DOHH2 (cell line): ENCODE results near the gene CASP6.
A peak's percentile ranks its signal among the peaks of the same experiment; 100 is the strongest.

Experiments
- H3F3A ChIP-seq: fragments of 200-600 bp; sonication (generic), shearing (Covaris generic); 2 replicates; pipeline ENCODE4 v1.6.0; 2016; ENCODE audit warnings: antibody characterized with exemption, mild to moderate bottlenecking; ENCODE audit not compliant: control insufficient read depth, insufficient read depth
- H3K27ac ChIP-seq: fragments of 200-600 bp; sonication (generic); 2 replicates; pipeline ENCODE4 v1.5.1; 2014; ENCODE audit warnings: low read depth, mild to moderate bottlenecking, low read length, moderate library complexity
- H3K27me3 ChIP-seq: fragments of 200-600 bp; sonication (generic); 2 replicates; pipeline ENCODE4 v1.6.1; 2014; ENCODE audit warnings: mild to moderate bottlenecking, low read length, mixed read lengths; ENCODE audit not compliant: control insufficient read depth
- H3K36me3 ChIP-seq: fragments of 200-600 bp; sonication (generic); 2 replicates; pipeline ENCODE4 v1.6.1; 2014; ENCODE audit warnings: mild to moderate bottlenecking, low read length, moderate library complexity, mixed read lengths; ENCODE audit not compliant: control insufficient read depth
- H3K4me1 ChIP-seq: fragments of 200-600 bp; sonication (generic); 2 replicates; pipeline ENCODE4 v1.6.1; 2014; ENCODE audit warnings: mild to moderate bottlenecking, low read length, mixed read lengths; ENCODE audit not compliant: control insufficient read depth
- H3K4me2 ChIP-seq: fragments of 200-600 bp; sonication (generic); 2 replicates; pipeline ENCODE4 v1.6.0; 2014; ENCODE audit warnings: mild to moderate bottlenecking, low read length, moderate library complexity
- H3K4me3 ChIP-seq: fragments of 200-600 bp; sonication (generic); 2 replicates; pipeline ENCODE4 v1.5.1; 2014; ENCODE audit warnings: mild to moderate bottlenecking, low read length, mixed read lengths
- H3K79me2 ChIP-seq: fragments of 200-600 bp; sonication (generic); 2 replicates; pipeline ENCODE4 v1.6.1; 2014; ENCODE audit warnings: mild to moderate bottlenecking, low read length, mixed read lengths; ENCODE audit not compliant: control insufficient read depth
- H3K9me2 ChIP-seq: fragments of 200-600 bp; sonication (generic); replicated peaks from 2 replicates; pipeline ENCODE4 v1.6.1; 2014; ENCODE audit warnings: mild to moderate bottlenecking, low read length, mixed read lengths; ENCODE audit not compliant: control insufficient read depth
- H3K9me3 ChIP-seq: fragments of 200-600 bp; sonication (generic); 2 replicates; pipeline ENCODE4 v1.6.1; 2014; ENCODE audit warnings: antibody characterized with exemption, low read length, mixed read lengths; ENCODE audit not compliant: control insufficient read depth, insufficient read depth
- H4K20me1 ChIP-seq: fragments of 200-600 bp; sonication (generic); 2 replicates; pipeline ENCODE4 v1.6.0; 2014; ENCODE audit warnings: low read depth, mild to moderate bottlenecking, antibody characterized with exemption, low read length, moderate library complexity; ENCODE audit not compliant: control insufficient read depth, insufficient read depth
- CTCF ChIP-seq: fragments of 200-600 bp; sonication (generic); IDR thresholded peaks from one replicate; pipeline ENCODE4 v1.5.1; 2014; ENCODE audit warnings: antibody characterized with exemption, mild to moderate bottlenecking, low read depth, low read length; ENCODE audit not compliant: poor library complexity, severe bottlenecking
- EZH2phosphoT487 ChIP-seq: fragments of 200-600 bp; sonication (generic); IDR thresholded peaks from 2 replicates; pipeline ENCODE4 v1.6.1; 2017; ENCODE audit warnings: borderline replicate concordance, mild to moderate bottlenecking, antibody characterized with exemption, low read length, moderate library complexity, mixed read lengths

Gene CASP6

GRCh38 chr4:109728385-109728784 is 25.1 kb upstream of the CASP6 start:
- Histone ChIP-seq H3K9me2 (no peaks in the 10 kb centered on the region), H3K79me2 (peaks cover 56% of the 10 kb centered on the region), H3K27ac (no peak overlapping the region), H4K20me1 (no peaks in the 10 kb centered on the region), H3F3A (peaks cover 9% of the 10 kb centered on the region), H3K27me3 (no peaks in the 10 kb centered on the region), H3K4me3 (peak overlapping the region; percentile 93), H3K4me2 (peak overlapping the region; percentile 89), H3K9me3 (no peaks in the 10 kb centered on the region), H3K36me3 (0 out of 2 replicates have a peak, but pooled peaks cover 2% of the 10 kb centered on the region), H3K4me1 (peaks cover 37% of the 10 kb centered on the region)
- TF ChIP-seq CTCF (no peak), EZH2phosphoT487 (no peak)

GRCh38 chr4:109723110-109723509 is 19.9 kb upstream of the CASP6 start:
- peak overlapping the region; percentile 51 for H3K27ac ChIP-seq
- H3F3A ChIP-seq, result peaks cover 7% of the 10 kb centered on the region
- H3K4me1 ChIP-seq, result peaks cover 29% of the 10 kb centered on the region
- no peaks in the 10 kb centered on the region for H3K27me3 ChIP-seq
- TF ChIP-seq EZH2phosphoT487 (no peak), CTCF (no peak)
- no peaks in the 10 kb centered on the region for H3K9me2 ChIP-seq
- peaks cover 6% of the 10 kb centered on the region; the same call in 1 of the 2 replicates for H3K36me3 ChIP-seq
- no peaks in the 10 kb centered on the region for H3K9me3 ChIP-seq
- H3K79me2 ChIP-seq, result peaks cover 80% of the 10 kb centered on the region
- peak overlapping the region; percentile 53 for H3K4me2 ChIP-seq
- no peaks in the 10 kb centered on the region for H4K20me1 ChIP-seq
- H3K4me3 ChIP-seq, result peak overlapping the region; percentile 38

GRCh38 chr4:109722357-109722756 is 19.1 kb upstream of the CASP6 start:
- H3K79me2 ChIP-seq, result peaks cover 72% of the 10 kb centered on the region

More at GRCh38 chr4:109722357-109722756, 19.1 kb upstream of the CASP6 start:
- H3K27ac ChIP-seq, result no peak overlapping the region
- H3K27me3 ChIP-seq, result no peaks in the 10 kb centered on the region
- TF ChIP-seq EZH2phosphoT487, result no peak
- TF ChIP-seq CTCF, result no peak
- no peaks in the 10 kb centered on the region for H3K9me3 ChIP-seq
- no peak overlapping the region for H3K4me3 ChIP-seq
- peaks cover 8% of the 10 kb centered on the region; the same call in 1 of the 2 replicates for H3K36me3 ChIP-seq
- peaks cover 7% of the 10 kb centered on the region for H3F3A ChIP-seq
- peaks cover 25% of the 10 kb centered on the region for H3K4me1 ChIP-seq
- H4K20me1 ChIP-seq, result no peaks in the 10 kb centered on the region
- H3K9me2 ChIP-seq, result no peaks in the 10 kb centered on the region
- H3K4me2 ChIP-seq, result no peak overlapping the region
